HepG2 (cell line): ENCODE data around the gene MORN1. TPM values are rescaled to one million over a fixed set of nuclear protein-coding genes. Genes with fewer than 3 reads are reported as not detected.
A peak's percentile ranks its signal among the peaks of the same experiment; 100 is the strongest.

Experiments
- GABPB1 ChIP-seq: IDR thresholded peaks from 2 replicates; pipeline ENCODE4 v1.6.1; 2016; ENCODE audit warnings: mild to moderate bottlenecking, missing genetic modification reagents, moderate library complexity, missing compliant biosample characterization
- TBX2 ChIP-seq: sonication (generic); formaldehyde crosslinking; IDR thresholded peaks from 2 replicates; pipeline ENCODE4 v1.5.0; 2020; ENCODE audit warnings: missing genetic modification reagents, mild to moderate bottlenecking, borderline replicate concordance
- ZBTB1 ChIP-seq: sonication (generic); formaldehyde crosslinking; IDR thresholded peaks from 2 replicates; pipeline ENCODE4 v1.4.0; 2020; ENCODE audit warnings: missing genetic modification reagents, borderline replicate concordance
- ZFP37 ChIP-seq: sonication (generic); formaldehyde crosslinking; IDR thresholded peaks from 2 replicates; pipeline ENCODE4 v1.4.0; 2020; ENCODE audit warnings: missing genetic modification reagents, borderline replicate concordance
- ZNF598 ChIP-seq: sonication (generic); formaldehyde crosslinking; IDR thresholded peaks from 2 replicates; pipeline ENCODE4 v1.5.1; 2020; ENCODE audit warnings: mild to moderate bottlenecking, missing genetic modification reagents, borderline replicate concordance
- polyA plus RNA-seq, 8 experiments: library from polyadenylated mRNA; depleted of rRNA in 3 of 8; stranded (reverse) in 7 of 8; unstranded in 1 of 8; fragments of >200 nt; fragmentation: Illumina TruSeq in 4 of 8; extraction: Trizol in 4 of 8; gene quantifications; 2 replicates each; pipeline versions ENCODE4 v1.2.1 to v1.2.3, GENCODE V29; 2011 to 2016; ENCODE audit warnings: low read depth in 4 of 8, missing spikeins in 1 of 8, mixed read lengths in 1 of 8; ENCODE audit not compliant: insufficient read depth in 1 of 8
- total RNA-seq, 5 experiments: library from RNA; depleted of rRNA; stranded (reverse); fragments of >200 nt; fragmentation: Illumina TruSeq; extraction: Trizol; gene quantifications; 2 replicates each; pipeline ENCODE4 v1.2.3, GENCODE V29; 2016; ENCODE audit warnings: low read depth in 1 of 5
- TF ChIP-seq, protein P1 (sequence below), 2 experiments: sonication (generic) in 1 of 2; formaldehyde crosslinking in 1 of 2; IDR thresholded peaks; 2 replicates each; pipeline versions ENCODE4 v1.6.1 to v1.9.0; 2014 to 2022; ENCODE audit warnings: antibody characterized with exemption in 1 of 2, borderline replicate concordance in 1 of 2, inconsistent platforms in 1 of 2, low read depth in 1 of 2, missing genetic modification reagents in 1 of 2
- TF ChIP-seq, protein P2 (sequence below): sonication (generic); formaldehyde crosslinking; IDR thresholded peaks from 2 replicates; pipeline ENCODE4 v1.8.0; 2022; ENCODE audit warnings: mild to moderate bottlenecking, missing genetic modification reagents, moderate library complexity
- TF ChIP-seq, protein P3 (sequence below): sonication (generic); formaldehyde crosslinking; IDR thresholded peaks from 2 replicates; pipeline ENCODE4 v1.4.0; 2020; ENCODE audit warnings: missing genetic modification reagents
- TF ChIP-seq, protein P4 (sequence below): sonication (generic); formaldehyde crosslinking; IDR thresholded peaks from 2 replicates; pipeline ENCODE4 v1.5.0; 2020; ENCODE audit warnings: missing genetic modification reagents
- TF ChIP-seq, protein P5 (sequence below): sonication (generic); formaldehyde crosslinking; IDR thresholded peaks from 2 replicates; pipeline ENCODE4 v1.4.0; 2020; ENCODE audit warnings: missing genetic modification reagents
- TF ChIP-seq, protein P6 (sequence below), 2 experiments: sonication (generic) in 1 of 2; formaldehyde crosslinking in 1 of 2; IDR thresholded peaks; 2 replicates each; pipeline versions ENCODE4 v1.4.0 to v1.6.1; 2018 to 2020; ENCODE audit warnings: missing genetic modification reagents in 2 of 2, borderline replicate concordance in 1 of 2, low read depth in 1 of 2, mild to moderate bottlenecking in 1 of 2, missing biosample characterization in 1 of 2

MORN1 gene
- total and polyA plus RNA-seq, 2 of the 13 experiments (the other 11 are each of a cell fraction or from before 2014, with no cell fraction given): 3.1 to 6.5 TPM

DNA sequence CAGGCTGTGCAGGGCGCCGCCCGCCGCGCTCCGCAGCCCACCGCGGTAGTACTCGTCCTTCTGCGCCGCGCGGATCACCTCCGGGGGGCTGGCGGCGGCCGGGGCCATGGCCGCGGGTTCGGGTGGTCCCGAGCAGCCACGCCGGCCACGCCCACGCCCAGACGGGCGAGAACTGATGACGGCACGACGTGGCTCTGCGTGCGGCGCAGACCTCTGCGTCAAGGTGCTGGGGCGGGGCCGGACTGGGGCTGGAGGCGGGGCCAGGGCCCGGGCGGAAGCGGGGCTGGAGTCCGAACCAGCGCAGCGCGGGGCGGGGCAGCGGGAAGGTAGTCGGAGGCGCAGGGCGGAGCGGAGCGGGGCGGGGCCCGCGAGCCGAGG is 21.0 kb upstream of the MORN1 start, which contains the start of gene PEX10 (continued):
- TF ChIP-seq, protein P1, sequence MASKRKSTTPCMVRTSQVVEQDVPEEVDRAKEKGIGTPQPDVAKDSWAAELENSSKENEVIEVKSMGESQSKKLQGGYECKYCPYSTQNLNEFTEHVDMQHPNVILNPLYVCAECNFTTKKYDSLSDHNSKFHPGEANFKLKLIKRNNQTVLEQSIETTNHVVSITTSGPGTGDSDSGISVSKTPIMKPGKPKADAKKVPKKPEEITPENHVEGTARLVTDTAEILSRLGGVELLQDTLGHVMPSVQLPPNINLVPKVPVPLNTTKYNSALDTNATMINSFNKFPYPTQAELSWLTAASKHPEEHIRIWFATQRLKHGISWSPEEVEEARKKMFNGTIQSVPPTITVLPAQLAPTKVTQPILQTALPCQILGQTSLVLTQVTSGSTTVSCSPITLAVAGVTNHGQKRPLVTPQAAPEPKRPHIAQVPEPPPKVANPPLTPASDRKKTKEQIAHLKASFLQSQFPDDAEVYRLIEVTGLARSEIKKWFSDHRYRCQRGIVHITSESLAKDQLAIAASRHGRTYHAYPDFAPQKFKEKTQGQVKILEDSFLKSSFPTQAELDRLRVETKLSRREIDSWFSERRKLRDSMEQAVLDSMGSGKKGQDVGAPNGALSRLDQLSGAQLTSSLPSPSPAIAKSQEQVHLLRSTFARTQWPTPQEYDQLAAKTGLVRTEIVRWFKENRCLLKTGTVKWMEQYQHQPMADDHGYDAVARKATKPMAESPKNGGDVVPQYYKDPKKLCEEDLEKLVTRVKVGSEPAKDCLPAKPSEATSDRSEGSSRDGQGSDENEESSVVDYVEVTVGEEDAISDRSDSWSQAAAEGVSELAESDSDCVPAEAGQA (IDR thresholded peaks at IDR 0.05; ENCODE audit: low read depth): peak; percentile 85
- TF ChIP-seq, protein P1 (CRISPR knock-in tag; IDR thresholded peaks at IDR 0.05; ENCODE audit: borderline replicate concordance): no peak
- no peak for TF ChIP-seq ZFP37 (CRISPR knock-in tag)
- TF ChIP-seq, protein P2, sequence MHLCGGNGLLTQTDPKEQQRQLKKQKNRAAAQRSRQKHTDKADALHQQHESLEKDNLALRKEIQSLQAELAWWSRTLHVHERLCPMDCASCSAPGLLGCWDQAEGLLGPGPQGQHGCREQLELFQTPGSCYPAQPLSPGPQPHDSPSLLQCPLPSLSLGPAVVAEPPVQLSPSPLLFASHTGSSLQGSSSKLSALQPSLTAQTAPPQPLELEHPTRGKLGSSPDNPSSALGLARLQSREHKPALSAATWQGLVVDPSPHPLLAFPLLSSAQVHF (CRISPR knock-in tag): no peak
- TF ChIP-seq, protein P3, sequence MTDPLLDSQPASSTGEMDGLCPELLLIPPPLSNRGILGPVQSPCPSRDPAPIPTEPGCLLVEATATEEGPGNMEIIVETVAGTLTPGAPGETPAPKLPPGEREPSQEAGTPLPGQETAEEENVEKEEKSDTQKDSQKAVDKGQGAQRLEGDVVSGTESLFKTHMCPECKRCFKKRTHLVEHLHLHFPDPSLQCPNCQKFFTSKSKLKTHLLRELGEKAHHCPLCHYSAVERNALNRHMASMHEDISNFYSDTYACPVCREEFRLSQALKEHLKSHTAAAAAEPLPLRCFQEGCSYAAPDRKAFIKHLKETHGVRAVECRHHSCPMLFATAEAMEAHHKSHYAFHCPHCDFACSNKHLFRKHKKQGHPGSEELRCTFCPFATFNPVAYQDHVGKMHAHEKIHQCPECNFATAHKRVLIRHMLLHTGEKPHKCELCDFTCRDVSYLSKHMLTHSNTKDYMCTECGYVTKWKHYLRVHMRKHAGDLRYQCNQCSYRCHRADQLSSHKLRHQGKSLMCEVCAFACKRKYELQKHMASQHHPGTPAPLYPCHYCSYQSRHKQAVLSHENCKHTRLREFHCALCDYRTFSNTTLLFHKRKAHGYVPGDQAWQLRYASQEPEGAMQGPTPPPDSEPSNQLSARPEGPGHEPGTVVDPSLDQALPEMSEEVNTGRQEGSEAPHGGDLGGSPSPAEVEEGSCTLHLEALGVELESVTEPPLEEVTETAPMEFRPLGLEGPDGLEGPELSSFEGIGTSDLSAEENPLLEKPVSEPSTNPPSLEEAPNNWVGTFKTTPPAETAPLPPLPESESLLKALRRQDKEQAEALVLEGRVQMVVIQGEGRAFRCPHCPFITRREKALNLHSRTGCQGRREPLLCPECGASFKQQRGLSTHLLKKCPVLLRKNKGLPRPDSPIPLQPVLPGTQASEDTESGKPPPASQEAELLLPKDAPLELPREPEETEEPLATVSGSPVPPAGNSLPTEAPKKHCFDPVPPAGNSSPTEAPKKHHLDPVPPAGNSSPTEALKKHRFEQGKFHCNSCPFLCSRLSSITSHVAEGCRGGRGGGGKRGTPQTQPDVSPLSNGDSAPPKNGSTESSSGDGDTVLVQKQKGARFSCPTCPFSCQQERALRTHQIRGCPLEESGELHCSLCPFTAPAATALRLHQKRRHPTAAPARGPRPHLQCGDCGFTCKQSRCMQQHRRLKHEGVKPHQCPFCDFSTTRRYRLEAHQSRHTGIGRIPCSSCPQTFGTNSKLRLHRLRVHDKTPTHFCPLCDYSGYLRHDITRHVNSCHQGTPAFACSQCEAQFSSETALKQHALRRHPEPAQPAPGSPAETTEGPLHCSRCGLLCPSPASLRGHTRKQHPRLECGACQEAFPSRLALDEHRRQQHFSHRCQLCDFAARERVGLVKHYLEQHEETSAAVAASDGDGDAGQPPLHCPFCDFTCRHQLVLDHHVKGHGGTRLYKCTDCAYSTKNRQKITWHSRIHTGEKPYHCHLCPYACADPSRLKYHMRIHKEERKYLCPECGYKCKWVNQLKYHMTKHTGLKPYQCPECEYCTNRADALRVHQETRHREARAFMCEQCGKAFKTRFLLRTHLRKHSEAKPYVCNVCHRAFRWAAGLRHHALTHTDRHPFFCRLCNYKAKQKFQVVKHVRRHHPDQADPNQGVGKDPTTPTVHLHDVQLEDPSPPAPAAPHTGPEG: 0 out of 2 replicates have a peak, but pooled peaks have one; percentile 11
- TF ChIP-seq, protein P4, sequence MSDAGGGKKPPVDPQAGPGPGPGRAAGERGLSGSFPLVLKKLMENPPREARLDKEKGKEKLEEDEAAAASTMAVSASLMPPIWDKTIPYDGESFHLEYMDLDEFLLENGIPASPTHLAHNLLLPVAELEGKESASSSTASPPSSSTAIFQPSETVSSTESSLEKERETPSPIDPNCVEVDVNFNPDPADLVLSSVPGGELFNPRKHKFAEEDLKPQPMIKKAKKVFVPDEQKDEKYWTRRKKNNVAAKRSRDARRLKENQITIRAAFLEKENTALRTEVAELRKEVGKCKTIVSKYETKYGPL (CRISPR knock-in tag): no peak
- no peak for TF ChIP-seq ZNF598 (CRISPR knock-in tag)
- TF ChIP-seq, protein P5, sequence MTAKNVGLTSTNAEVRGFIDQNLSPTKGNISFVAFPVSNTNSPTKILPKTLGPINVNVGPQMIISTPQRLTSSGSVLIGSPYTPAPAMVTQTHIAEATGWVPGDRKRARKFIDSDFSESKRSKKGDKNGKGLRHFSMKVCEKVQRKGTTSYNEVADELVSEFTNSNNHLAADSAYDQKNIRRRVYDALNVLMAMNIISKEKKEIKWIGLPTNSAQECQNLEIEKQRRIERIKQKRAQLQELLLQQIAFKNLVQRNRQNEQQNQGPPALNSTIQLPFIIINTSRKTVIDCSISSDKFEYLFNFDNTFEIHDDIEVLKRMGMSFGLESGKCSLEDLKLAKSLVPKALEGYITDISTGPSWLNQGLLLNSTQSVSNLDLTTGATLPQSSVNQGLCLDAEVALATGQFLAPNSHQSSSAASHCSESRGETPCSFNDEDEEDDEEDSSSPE (CRISPR knock-in tag): no peak
- TF ChIP-seq, protein P6, sequence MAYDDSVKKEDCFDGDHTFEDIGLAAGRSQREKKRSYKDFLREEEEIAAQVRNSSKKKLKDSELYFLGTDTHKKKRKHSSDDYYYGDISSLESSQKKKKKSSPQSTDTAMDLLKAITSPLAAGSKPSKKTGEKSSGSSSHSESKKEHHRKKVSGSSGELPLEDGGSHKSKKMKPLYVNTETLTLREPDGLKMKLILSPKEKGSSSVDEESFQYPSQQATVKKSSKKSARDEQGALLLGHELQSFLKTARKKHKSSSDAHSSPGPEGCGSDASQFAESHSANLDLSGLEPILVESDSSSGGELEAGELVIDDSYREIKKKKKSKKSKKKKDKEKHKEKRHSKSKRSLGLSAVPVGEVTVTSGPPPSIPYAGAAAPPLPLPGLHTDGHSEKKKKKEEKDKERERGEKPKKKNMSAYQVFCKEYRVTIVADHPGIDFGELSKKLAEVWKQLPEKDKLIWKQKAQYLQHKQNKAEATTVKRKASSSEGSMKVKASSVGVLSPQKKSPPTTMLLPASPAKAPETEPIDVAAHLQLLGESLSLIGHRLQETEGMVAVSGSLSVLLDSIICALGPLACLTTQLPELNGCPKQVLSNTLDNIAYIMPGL (CRISPR knock-in tag; IDR thresholded peaks at IDR 0.05; ENCODE audit: borderline replicate concordance in 1 of 2, low read depth in 1 of 2): peak in 1 of 2 experiments; percentile 1; a peak in 1 of 4 replicates
- TF ChIP-seq GABPB1 (CRISPR knock-in tag): peak; percentile 76
- TF ChIP-seq ZBTB1 (CRISPR knock-in tag): no peak
- TF ChIP-seq TBX2 (CRISPR knock-in tag): peak; percentile 3; the same call in 1 of the 2 replicates
